GM18505 (cell line): ENCODE results near the gene ARHGAP24.

ENCODE experiments used
- ATAC-seq: cut with Tn5 transposase; IDR thresholded peaks from one replicate; pipeline ENCODE4 v1.9.1; 2021; ENCODE audit not compliant: unreplicated experiment
- POLR2A ChIP-seq: IDR thresholded peaks from 4 replicates; pipeline ENCODE4 v1.6.1; 2011; ENCODE audit warnings: borderline replicate concordance; ENCODE audit not compliant: insufficient read depth, insufficient read length; ENCODE audit errors: extremely low read depth

ARHGAP24 gene

DNA sequence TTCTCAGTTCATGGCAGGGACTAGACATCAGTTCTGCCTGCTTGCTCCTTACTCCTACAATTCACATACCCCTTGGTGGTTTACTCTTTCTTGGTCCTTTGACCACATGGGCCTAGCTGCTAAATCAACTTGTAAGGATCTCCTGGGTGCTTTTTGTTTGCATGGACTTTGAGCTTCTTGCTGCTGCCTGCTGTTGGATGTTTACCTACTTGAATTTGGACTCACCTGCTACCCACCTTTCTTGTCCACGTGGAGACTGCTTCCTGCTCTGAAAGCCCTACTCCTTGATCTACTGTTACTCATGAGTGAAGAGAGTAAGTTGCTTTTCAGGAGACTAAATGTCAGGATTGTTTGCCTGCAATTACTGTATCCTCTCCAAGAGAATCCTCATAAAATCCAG lies 15.2 kb upstream of the ARHGAP24 start:
- TF ChIP-seq POLR2A: no peak
- no peak for ATAC-seq

GRCh38 chr4:85474356-85474755 lies 594 bp upstream of the ARHGAP24 start:
- TF ChIP-seq POLR2A: no peak
- ATAC-seq: no peak

DNA sequence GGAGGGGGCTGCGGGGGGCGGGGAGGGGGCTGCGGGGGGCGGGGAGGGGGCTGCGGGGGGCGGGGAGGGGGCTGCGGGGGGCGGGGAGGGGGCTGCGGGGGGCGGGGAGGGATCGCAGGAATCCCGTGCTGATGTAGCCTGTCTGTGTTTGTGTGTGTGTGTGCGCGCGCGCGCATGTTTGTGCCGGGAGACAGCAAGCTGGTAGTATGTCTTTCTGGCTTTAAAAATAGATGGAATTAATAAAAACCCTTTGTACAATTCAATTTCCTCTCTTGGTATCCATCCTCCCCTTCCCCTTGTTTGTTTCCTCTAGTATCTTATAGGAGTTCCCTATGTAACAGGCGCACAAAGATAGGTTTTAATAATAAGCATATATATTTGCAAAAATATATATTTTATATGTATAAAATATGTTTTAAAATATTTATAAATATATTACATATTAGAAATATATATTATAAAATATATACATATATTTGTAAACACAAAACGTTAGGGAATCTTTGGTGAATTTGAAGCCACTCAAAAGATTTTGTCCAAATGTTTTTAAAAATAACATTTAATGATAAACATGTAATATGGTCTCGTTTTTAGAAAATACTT lies 782 bp downstream of the ARHGAP24 start:
- no peak for ATAC-seq
- TF ChIP-seq POLR2A: no peak

DNA sequence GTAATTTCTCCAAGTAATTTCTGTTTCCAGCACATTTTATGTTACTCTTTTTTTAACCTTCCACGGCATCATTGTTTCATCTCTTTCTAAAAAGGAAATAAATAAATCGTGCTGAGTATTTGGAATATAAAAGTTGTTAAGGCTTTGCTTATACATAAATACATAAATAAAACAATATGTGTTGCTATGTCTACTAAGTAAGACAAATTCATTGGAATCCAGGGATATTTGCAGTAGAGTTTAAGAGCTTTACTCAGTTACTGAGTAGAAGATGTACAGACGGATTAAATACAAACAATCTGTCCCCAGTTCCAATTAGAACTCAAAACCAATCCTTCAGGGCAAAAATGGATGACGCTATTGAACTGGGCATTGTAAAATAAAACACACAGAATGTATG lies 1.4 kb downstream of the ARHGAP24 start:
- ATAC-seq: no peak
- no peak for TF ChIP-seq POLR2A

DNA sequence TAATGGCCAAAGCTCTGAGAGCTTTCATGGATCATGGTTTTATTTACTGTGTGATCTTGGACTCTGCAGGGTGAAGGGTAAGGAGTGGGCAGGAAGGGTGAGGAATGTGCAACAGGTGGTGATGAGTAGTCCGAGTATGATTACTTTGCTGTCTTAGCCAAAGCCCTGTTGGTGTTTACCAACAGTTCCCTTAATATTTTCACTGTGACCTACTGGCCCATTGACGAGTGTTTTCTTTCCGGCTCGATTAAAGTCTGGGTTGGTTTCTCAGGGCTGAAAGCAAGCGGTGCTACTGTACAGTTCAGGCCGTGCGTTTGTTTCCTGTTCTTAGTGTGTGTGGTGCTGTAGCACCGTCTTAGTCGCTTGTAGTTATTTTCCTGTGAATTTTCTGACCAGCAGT lies 2.6 kb downstream of the ARHGAP24 start:
- TF ChIP-seq POLR2A: no peak
- no peak for ATAC-seq

- ATAC-seq: no peak
- TF ChIP-seq POLR2A: no peak
These were observed 3.6 kb downstream of the ARHGAP24 start for GRCh38 chr4:85478576-85478975.

- ATAC-seq: no peak
- no peak for TF ChIP-seq POLR2A
These were observed 7.2 kb downstream of the ARHGAP24 start for GRCh38 chr4:85482010-85482738.

GRCh38 chr4:85486425-85487086 lies 11.6 kb downstream of the ARHGAP24 start:
- TF ChIP-seq POLR2A: no peak
- no peak for ATAC-seq

DNA sequence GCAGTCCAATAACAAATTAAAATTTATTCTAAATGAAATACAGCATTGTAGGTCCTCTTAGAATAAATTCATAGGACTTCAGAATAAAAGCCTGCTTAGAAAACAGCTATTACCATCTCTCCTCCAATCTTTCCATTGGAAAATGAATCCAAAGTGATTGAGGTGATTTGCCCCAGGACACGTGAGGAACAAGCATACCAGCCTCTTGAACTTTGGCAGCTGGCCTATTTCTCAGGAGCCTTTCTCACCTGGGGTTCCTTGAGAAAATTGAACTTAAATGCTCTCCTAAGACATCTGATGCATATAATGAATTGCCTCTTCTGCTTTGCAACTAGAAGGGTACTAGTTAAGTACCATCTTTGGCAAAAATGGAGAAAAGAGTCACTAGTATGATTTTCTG lies 13.5 kb downstream of the ARHGAP24 start:
- no peak for TF ChIP-seq POLR2A

DNA sequence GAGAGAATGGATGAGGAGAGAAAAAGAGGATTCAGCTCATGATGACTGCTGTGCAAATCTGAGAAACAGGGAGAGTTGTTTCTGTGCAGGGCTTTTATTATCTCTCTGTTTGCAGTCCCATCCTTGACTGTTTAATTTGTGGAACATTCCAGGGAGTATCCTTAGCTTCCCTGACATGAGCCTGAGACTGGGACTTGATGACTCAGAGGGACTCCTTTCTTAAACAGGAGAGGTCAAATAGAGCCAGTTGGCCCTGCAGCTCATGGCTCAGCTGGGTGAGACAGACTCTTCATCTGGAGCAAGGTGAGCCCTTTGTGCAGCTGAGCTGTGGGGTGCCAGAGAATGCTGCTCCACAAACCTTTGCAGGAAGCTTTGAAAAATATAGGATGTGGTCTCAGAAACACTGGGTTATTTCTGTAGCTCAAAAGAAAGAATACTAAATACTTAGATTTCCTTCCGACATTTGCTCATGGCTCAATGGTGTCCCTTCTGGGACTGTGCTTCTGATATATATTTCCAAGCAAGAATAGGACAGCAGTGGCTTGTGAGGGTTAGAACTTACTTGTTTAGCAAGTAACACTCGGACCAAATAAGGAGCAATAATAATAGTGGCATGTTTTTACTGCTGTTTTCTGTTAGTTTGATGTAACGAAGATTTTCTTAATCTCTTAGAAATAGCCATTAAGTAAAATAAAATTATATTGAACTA lies 14.5 kb downstream of the ARHGAP24 start:
- no peak for ATAC-seq
- TF ChIP-seq POLR2A: no peak

More for the DNA sequence above, 13.5 kb downstream of the ARHGAP24 start:
- no peak for ATAC-seq

- ATAC-seq: no peak
- no peak for TF ChIP-seq POLR2A
These were observed 16.6 kb downstream of the ARHGAP24 start for GRCh38 chr4:85491527-85491926.

DNA sequence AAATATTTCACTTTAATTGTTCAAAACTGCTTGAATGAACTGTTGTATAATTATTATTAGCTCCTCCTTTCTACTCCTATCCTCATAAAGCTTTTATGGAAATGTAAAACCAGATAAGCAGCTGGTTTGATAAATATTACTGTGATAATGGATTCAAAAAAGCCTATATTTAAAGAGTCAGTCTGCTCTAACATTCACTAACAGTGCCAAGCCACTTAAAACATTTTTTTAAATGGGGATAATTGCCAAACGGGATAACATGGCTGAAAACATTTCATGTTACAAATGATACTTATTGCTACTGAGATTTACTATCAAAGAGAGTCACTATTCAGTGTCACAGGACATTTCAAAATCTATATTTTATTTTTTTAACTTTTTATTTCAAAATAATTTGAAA lies 17.4 kb downstream of the ARHGAP24 start:
- TF ChIP-seq POLR2A: no peak
- ATAC-seq: no peak

- TF ChIP-seq POLR2A: no peak
- no peak for ATAC-seq
These were observed 20.7 kb downstream of the ARHGAP24 start for GRCh38 chr4:85495621-85496020.
